Lower leg skin (tissue), 3 donors: ENCODE data around the gene ADGRA1.

ENCODE experiments used
- POLR2A ChIP-seq, 2 donors: fragments of 450-650 bp; IDR thresholded peaks; one replicate each; pipeline ENCODE4 v1.6.1; 2016 to 2017; ENCODE audit warnings: antibody characterized with exemption in 2 of 2, mild to moderate bottlenecking in 1 of 2, moderate library complexity in 1 of 2
- TF ChIP-seq, protein P1 (sequence below), 3 donors: fragments of 450-650 bp; IDR thresholded peaks; one replicate each; pipeline ENCODE4 v1.5.1; 2016; ENCODE audit warnings: antibody characterized with exemption in 3 of 3, mild to moderate bottlenecking in 3 of 3, moderate library complexity in 2 of 3

DNA sequence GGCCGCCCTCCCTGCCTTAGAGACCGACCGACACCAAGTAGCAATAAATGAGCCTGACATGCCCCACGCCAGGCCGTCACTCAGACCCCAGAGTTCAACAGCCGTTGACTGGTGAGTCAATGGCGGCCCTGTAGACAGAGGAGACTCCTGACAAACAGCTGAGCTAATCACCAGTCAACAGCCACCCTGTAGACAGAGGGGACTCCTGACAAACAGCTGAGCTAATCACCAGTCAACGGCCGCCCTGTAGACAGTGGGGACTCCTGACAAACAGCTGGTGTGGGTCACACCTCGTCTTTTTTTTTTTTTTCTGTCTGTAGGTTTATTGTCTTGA is 55.4 kb downstream of the ADGRA1 start:
- TF ChIP-seq, protein P1, sequence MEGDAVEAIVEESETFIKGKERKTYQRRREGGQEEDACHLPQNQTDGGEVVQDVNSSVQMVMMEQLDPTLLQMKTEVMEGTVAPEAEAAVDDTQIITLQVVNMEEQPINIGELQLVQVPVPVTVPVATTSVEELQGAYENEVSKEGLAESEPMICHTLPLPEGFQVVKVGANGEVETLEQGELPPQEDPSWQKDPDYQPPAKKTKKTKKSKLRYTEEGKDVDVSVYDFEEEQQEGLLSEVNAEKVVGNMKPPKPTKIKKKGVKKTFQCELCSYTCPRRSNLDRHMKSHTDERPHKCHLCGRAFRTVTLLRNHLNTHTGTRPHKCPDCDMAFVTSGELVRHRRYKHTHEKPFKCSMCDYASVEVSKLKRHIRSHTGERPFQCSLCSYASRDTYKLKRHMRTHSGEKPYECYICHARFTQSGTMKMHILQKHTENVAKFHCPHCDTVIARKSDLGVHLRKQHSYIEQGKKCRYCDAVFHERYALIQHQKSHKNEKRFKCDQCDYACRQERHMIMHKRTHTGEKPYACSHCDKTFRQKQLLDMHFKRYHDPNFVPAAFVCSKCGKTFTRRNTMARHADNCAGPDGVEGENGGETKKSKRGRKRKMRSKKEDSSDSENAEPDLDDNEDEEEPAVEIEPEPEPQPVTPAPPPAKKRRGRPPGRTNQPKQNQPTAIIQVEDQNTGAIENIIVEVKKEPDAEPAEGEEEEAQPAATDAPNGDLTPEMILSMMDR (IDR thresholded peaks at IDR 0.05): no peak
- no peak for TF ChIP-seq POLR2A (IDR thresholded peaks at IDR 0.05)
